ENCODE measurements around the gene VPS35. TPM values are rescaled to one million over a fixed set of nuclear protein-coding genes. Genes with fewer than 3 reads are reported as not detected.

Gene VPS35
- total and polyA plus RNA-seq, 10 of the 15 experiments (the other 5 are each of a cell fraction or from before 2014, with no cell fraction given) = 28.5 to 125 (median 60.6) TPM

DNA sequence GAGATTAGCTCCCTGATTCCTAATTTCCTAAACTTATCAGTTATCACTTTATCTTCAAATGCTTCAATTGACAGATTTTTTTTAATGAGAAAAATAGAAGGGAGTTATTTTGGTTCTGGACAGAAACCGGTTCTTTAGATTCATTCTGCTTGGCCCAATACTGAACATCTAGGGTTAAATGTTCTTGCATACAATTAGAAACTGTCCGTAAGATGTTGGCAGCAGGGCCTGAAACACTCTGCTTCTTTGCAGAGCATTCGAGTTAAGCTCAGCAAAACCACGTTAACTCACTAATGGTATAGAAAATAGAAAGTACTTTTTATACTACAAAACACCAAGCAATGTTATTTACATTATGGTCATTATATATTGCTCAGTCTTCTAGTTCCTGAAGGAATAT, 75.0 kb downstream of the VPS35 start:
- SMC1A ChIA-PET (ENCODE audit: uncharacterized antibody, unreplicated experiment) = no interaction called here
- Histone ChIP-seq H3K9ac (ENCODE audit: control insufficient read depth, insufficient read depth, low read length) (no peak overlapping the region), H4K20me1 (ENCODE audit: control insufficient read depth, insufficient read depth) (no peaks in the 10 kb centered on the region), H3K27ac (ENCODE audit: control insufficient read depth, insufficient read depth) (no peak overlapping the region), H2AFZ (ENCODE audit: control insufficient read depth, low read depth, low read length) (no peak overlapping the region), H3K9me3 (replicated peaks; ENCODE audit: control insufficient read depth, insufficient read depth, low read length) (no peaks in the 10 kb centered on the region), H3K27me3 (replicated peaks in 1 of 2; ENCODE audit: control insufficient read depth in 2 of 2, insufficient read depth in 2 of 2, low read length in 1 of 2) (no peaks in the 10 kb centered on the region), H3K4me1 (ENCODE audit: control insufficient read depth, insufficient read depth, low read length) (peaks cover 11% of the 10 kb centered on the region), H3K4me3 (no peak overlapping the region), H3K4me2 (ENCODE audit: control insufficient read depth, insufficient read depth) (no peak overlapping the region), H3K79me2 (ENCODE audit: control insufficient read depth, insufficient read depth, low read length) (peaks cover 24% of the 10 kb centered on the region), H3K36me3 (ENCODE audit: control insufficient read depth in 2 of 2, insufficient read depth in 2 of 2, low read length in 1 of 2) (peaks cover 7 to 27% of the 10 kb centered on the region in 2 experiments)
- CTCF ChIA-PET = interaction anchor here (0.6 to 1.9 kb wide), 3 partner anchors 8 to 1624 kb away, joined by 3 to 6 read pairs (median 4); no protein-coding TSS in a partner anchor
- intact Hi-C loops (cut with micrococcal nuclease; ENCODE audit: unreplicated experiment) = no loop called here
- POLR2A ChIA-PET = no interaction called here
- FAIRE-seq = no peak
- no TSS peak for BruUV-seq (replicated peaks)
- ATAC-seq = no peak
- WGBS (ENCODE audit: insufficient coverage, insufficient replicate concordance, low lambda C conversion rate, missing lambda C conversion rate) = 24% methylated on average over 4 of the region's 4 CpGs
- DNase-seq (ENCODE audit: low read depth, low spot score) = no peak
- TF ChIP-seq SP1 (IDR thresholded peaks at IDR 0.05; ENCODE audit: low read depth, low read length) (no peak), SMARCA5 (IDR thresholded peaks at IDR 0.05) (no peak), JUND (IDR thresholded peaks at IDR 0.05; ENCODE audit: low read depth, low read length) (no peak)
- TF ChIP-seq, protein P1, sequence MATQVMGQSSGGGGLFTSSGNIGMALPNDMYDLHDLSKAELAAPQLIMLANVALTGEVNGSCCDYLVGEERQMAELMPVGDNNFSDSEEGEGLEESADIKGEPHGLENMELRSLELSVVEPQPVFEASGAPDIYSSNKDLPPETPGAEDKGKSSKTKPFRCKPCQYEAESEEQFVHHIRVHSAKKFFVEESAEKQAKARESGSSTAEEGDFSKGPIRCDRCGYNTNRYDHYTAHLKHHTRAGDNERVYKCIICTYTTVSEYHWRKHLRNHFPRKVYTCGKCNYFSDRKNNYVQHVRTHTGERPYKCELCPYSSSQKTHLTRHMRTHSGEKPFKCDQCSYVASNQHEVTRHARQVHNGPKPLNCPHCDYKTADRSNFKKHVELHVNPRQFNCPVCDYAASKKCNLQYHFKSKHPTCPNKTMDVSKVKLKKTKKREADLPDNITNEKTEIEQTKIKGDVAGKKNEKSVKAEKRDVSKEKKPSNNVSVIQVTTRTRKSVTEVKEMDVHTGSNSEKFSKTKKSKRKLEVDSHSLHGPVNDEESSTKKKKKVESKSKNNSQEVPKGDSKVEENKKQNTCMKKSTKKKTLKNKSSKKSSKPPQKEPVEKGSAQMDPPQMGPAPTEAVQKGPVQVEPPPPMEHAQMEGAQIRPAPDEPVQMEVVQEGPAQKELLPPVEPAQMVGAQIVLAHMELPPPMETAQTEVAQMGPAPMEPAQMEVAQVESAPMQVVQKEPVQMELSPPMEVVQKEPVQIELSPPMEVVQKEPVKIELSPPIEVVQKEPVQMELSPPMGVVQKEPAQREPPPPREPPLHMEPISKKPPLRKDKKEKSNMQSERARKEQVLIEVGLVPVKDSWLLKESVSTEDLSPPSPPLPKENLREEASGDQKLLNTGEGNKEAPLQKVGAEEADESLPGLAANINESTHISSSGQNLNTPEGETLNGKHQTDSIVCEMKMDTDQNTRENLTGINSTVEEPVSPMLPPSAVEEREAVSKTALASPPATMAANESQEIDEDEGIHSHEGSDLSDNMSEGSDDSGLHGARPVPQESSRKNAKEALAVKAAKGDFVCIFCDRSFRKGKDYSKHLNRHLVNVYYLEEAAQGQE (IDR thresholded peaks at IDR 0.05; ENCODE audit: low read depth, low read length) = no peak
- RAD21 ChIA-PET (ENCODE audit: unreplicated experiment) = no interaction called here
- in situ Hi-C loops (cut with MboI) = no loop called here

Measured in GM12878 (cell line).